ENCODE measurements around the gene NDUFB8.
A peak's percentile ranks its signal among the peaks of the same experiment; 100 is the strongest.

The NDUFB8 gene

GRCh38 chr10:100528123-100528886, 1.4 kb downstream of the NDUFB8 start:
- Histone ChIP-seq H3K9me3 (no peaks in the 10 kb centered on the region), H3K36me3 (peaks cover 39% of the 10 kb centered on the region), H3K27me3 (no peaks in the 10 kb centered on the region), H3K4me3 (ENCODE audit: low read depth in 1 of 2, low read length in 1 of 2) (peak overlapping the region; percentile 75 to 87), H3K4me1 (ENCODE audit: control insufficient read depth in 1 of 2, insufficient read depth in 1 of 2, low read depth in 1 of 2, low read length in 1 of 2) (peaks cover 12 to 18% of the 10 kb centered on the region in 2 experiments), H3K27ac (no peak overlapping the region)
- no peak for TF ChIP-seq CTCF (IDR thresholded peaks at IDR 0.05)

GRCh38 chr10:100524638-100525037, 5.0 kb downstream of the NDUFB8 start:
- H3K36me3 ChIP-seq, result peaks cover 50% of the 10 kb centered on the region
- peaks cover 7% of the 10 kb centered on the region for H3K27me3 ChIP-seq
- H3K4me3 ChIP-seq (ENCODE audit: low read depth in 1 of 2, low read length in 1 of 2), result no peak overlapping the region
- H3K4me1 ChIP-seq (ENCODE audit: control insufficient read depth in 1 of 2, insufficient read depth in 1 of 2, low read depth in 1 of 2, low read length in 1 of 2), result peaks cover 12 to 14% of the 10 kb centered on the region in 2 experiments
- no peaks in the 10 kb centered on the region for H3K9me3 ChIP-seq
- TF ChIP-seq CTCF (IDR thresholded peaks at IDR 0.05), result no peak
- no peak overlapping the region for H3K27ac ChIP-seq

GRCh38 chr10:100524206-100524605, 5.5 kb downstream of the NDUFB8 start:
- no peaks in the 10 kb centered on the region for H3K9me3 ChIP-seq
- TF ChIP-seq CTCF (IDR thresholded peaks at IDR 0.05), result no peak
- H3K27ac ChIP-seq, result no peak overlapping the region
- H3K36me3 ChIP-seq, result peaks cover 50% of the 10 kb centered on the region
- H3K4me3 ChIP-seq (ENCODE audit: low read depth in 1 of 2, low read length in 1 of 2), result no peak overlapping the region
- peaks cover 11% of the 10 kb centered on the region for H3K27me3 ChIP-seq
- peaks cover 15 to 17% of the 10 kb centered on the region in 2 experiments for H3K4me1 ChIP-seq (ENCODE audit: control insufficient read depth in 1 of 2, insufficient read depth in 1 of 2, low read depth in 1 of 2, low read length in 1 of 2)

GRCh38 chr10:100522945-100523344, 6.7 kb downstream of the NDUFB8 start:
- H3K4me1 ChIP-seq (ENCODE audit: control insufficient read depth in 1 of 2, insufficient read depth in 1 of 2, low read depth in 1 of 2, low read length in 1 of 2), result peaks cover 17% of the 10 kb centered on the region in 2 experiments
- H3K9me3 ChIP-seq, result no peaks in the 10 kb centered on the region
- H3K4me3 ChIP-seq (ENCODE audit: low read depth in 1 of 2, low read length in 1 of 2), result no peak overlapping the region
- H3K27me3 ChIP-seq, result peaks cover 16% of the 10 kb centered on the region
- H3K27ac ChIP-seq, result no peak overlapping the region
- TF ChIP-seq CTCF (IDR thresholded peaks at IDR 0.05), result no peak
- peaks cover 50% of the 10 kb centered on the region for H3K36me3 ChIP-seq

GRCh38 chr10:100522107-100522801, 7.4 kb downstream of the NDUFB8 start:
- Histone ChIP-seq H3K4me3 (ENCODE audit: low read depth in 1 of 2, low read length in 1 of 2) (no peak overlapping the region), H3K27ac (no peak overlapping the region), H3K4me1 (ENCODE audit: control insufficient read depth in 1 of 2, insufficient read depth in 1 of 2, low read depth in 1 of 2, low read length in 1 of 2) (peaks cover 17% of the 10 kb centered on the region in 2 experiments), H3K9me3 (no peaks in the 10 kb centered on the region), H3K27me3 (peaks cover 16% of the 10 kb centered on the region), H3K36me3 (peaks cover 49% of the 10 kb centered on the region)
- TF ChIP-seq CTCF (IDR thresholded peaks at IDR 0.05), result no peak

Data from neutrophil (primary cell).